ENCODE data around the gene KRT28.

DNA sequence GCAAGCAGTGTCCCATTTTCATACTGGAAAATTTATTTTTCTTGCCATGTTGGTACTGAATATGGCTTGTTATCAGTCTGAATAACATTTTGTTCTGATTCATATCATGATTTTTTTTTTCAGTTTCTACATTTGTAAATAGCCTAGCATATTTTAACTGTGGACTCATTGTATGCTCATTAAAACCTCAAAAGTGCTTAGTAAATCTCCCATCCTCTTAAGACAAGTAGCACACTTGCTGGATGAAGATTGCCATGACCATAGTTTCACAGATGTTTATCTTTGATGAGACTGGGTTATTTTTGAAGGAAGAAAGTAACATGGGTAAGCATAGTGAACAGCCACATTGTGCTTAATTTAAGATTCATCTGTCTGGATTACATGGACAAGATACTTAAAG, 21.8 kb upstream of the KRT28 start:
- TF ChIP-seq POLR2A (IDR thresholded peaks at IDR 0.05; ENCODE audit: low read length), result no peak
- no peak for TF ChIP-seq GATA1 (IDR thresholded peaks at IDR 0.05; ENCODE audit: low read depth, low read length)

Data from erythroblast (primary cell).